Endometrium (tissue), 2 donors: ENCODE data around the gene TNNI3K.

Experiments
- FAIRE-seq: peaks from 2 replicates; lab custom pipeline; 2012; peaks lifted over from hg19 to GRCh38; lab: Jason Lieb, UNC
- donor health status: control.
- donor health status: control.

TNNI3K gene

DNA sequence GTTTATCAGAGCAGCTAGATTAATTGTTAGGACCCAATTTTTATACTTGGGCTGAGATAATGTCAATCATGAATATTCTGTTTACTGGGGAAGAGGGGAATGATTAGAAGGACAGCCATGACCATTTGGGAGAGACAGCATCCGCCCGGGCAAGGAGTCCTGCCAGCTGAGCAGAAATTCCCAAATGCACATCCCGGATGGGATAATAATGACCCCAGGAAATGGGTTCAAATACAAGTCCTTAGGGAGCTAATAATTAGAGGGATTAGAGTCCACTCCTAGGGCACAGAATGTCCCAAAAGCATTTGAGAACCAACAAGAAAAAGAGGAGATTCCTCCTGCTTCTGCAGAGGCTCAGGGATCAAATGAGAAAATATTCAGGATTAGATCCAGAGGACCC, 161.3 kb downstream of the TNNI3K start:
- FAIRE-seq = no peak

DNA sequence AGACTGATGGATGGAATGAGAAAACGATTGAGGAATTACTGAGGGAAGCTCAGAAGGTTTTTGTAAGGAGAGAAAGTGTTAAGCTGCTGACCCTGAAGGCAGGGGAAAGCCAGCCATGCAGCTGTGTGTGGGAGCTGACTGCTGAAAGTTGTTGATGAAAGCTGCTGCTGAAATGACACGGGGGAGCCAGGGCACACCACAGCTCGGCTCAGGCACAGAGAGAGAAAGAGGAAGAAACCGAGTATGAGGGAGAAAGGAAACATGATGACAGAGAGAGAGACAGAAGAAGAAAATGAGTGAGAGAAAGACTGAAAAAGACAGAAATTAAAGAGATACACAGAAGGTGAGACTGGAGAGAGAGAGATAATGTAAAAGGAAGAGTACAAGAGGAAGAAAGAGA, 161.7 kb downstream of the TNNI3K start:
- FAIRE-seq = peak; percentile 48

GRCh38 chr1:74399249-74399648, 164.1 kb downstream of the TNNI3K start:
- no peak for FAIRE-seq

GRCh38 chr1:74402873-74403272, 167.7 kb downstream of the TNNI3K start:
- no peak for FAIRE-seq

- FAIRE-seq = no peak
These were observed 168.4 kb downstream of the TNNI3K start for GRCh38 chr1:74403606-74404005.

GRCh38 chr1:74406759-74407158, 171.6 kb downstream of the TNNI3K start:
- no peak for FAIRE-seq

- FAIRE-seq = no peak
These were observed 172.7 kb downstream of the TNNI3K start for GRCh38 chr1:74407902-74408301.

- no peak for FAIRE-seq
These were observed 177.1 kb downstream of the TNNI3K start for GRCh38 chr1:74412244-74412643.

GRCh38 chr1:74415935-74416334, 180.7 kb downstream of the TNNI3K start:
- no peak for FAIRE-seq

- FAIRE-seq = no peak
These were observed 184.4 kb downstream of the TNNI3K start for GRCh38 chr1:74419611-74420010.

GRCh38 chr1:74420467-74420866, 185.3 kb downstream of the TNNI3K start:
- no peak for FAIRE-seq

DNA sequence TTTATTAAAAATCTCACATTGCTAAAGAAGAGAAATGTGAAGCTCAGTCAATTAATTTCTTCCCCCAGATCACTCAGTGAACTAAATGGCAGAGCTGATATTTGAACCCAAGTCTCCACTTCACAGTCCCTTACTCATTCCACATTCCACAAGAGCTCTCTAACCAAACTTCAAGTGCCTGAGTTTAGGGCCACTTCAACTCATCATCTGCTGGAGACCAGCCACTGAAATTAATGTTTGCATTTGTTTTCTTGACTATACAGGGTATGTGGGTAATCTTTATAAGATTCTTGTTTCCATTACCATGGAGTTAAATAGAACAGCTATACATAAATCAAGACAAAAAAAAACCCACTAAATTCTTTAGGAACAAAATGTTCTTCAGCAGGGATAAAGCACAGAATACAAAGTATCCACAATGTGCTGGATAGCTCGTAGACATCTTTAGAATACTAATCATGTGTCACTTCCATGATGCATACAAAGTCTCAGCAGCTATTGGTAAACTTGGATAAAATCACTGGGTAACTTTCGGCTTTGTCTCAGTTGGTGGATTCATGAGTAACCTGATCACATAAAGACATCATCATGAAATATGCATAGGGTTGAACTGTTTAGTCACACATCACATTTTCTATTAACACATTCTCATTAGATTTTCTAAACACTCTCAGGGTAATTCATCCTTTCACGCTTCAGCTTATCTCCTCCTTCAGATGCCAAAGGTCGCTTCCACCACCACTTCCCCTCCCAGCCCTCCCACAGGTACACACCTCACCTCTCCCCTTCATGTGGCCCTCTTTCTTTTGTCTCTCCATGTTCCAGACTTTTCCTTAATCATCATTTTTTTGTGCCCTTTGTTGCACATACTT, 187.5 kb downstream of the TNNI3K start:
- FAIRE-seq = no peak

DNA sequence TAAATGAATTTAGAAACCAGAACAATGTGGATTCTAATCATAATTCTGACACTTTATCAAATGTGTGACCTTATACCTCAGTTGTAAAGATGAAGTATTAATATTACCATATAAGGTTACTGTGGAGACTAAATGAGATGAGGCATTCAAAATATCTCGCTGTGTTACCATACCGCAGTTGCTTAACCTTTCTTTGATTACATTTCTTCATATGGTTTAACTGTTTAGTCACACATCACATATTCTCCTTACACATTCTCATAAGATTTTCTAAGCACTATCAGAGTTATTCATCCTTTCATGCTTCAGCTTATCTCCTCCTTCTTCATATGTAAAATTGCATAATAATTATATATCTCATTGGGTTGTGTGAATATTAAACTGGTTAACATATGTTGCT, 188.3 kb downstream of the TNNI3K start:
- no peak for FAIRE-seq

GRCh38 chr1:74425676-74426075, 190.5 kb downstream of the TNNI3K start:
- FAIRE-seq = no peak

DNA sequence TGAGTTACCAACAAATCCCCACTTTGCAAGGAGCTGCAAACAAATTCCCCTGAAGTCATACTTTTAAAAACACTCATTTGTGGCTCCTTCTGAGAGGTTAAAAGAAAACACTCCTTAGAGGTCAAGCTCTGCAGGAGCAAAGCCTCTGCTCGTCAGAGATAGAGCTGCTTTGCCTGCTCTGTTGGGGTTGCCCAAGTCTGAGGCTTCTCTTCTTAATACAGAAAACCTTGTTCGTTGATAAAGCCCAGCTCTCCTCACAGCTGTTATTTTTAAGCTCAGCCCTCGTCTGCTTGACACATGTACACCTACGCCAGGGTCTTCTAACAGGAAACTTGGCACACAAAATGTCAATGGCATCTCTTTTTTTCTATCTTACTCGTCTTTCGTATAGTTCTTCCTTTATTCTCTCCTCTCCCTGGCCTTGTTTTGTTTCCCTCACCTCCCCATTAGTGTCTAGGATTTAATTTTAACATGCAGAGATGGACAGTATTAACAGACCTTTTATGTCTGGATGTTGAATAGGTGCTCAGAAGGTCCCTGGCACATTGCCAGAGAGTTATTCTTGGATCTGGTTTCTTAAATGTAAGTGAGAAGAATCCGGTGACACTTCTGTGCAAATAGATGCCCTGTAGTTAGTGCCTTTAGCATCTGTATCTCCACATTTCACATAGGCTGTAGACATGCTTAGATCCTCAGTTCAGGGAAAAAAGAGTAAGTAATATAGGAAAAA, 191.2 kb downstream of the TNNI3K start:
- no peak for FAIRE-seq

- no peak for FAIRE-seq
These were observed 192.5 kb downstream of the TNNI3K start for GRCh38 chr1:74427681-74428080.

GRCh38 chr1:74429580-74429979, 194.4 kb downstream of the TNNI3K start:
- FAIRE-seq = no peak

DNA sequence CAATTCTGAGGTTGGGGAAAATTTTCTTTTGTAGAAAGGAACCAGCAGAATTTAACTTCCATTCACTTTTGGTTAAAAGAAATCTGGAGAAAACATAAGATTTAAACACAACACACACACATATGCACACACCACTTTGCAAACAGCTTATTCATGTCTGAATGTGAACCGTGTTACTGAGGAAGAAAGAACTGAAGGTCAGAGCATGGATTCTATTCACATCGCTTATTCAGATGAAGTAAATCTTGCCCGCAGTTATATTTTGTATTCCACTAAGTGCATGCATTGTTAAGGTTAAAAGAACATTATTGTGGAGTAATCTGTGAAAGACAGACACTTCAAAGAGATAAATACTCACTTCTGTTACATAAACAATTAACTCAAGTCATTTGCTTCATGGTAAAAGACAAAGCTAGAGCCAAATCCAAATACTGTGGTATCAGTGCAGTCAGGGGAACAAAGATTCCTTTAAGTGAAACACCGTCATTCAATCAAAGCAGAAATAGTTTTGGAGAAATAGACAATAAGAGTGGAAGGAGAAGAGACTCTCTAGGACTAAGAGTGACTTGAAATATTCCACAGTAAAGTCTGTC, 195.3 kb downstream of the TNNI3K start:
- no peak for FAIRE-seq

- no peak for FAIRE-seq
These were observed 196.3 kb downstream of the TNNI3K start for GRCh38 chr1:74431531-74431930.

- FAIRE-seq = no peak
These were observed 197.1 kb downstream of the TNNI3K start for GRCh38 chr1:74432325-74432724.

DNA sequence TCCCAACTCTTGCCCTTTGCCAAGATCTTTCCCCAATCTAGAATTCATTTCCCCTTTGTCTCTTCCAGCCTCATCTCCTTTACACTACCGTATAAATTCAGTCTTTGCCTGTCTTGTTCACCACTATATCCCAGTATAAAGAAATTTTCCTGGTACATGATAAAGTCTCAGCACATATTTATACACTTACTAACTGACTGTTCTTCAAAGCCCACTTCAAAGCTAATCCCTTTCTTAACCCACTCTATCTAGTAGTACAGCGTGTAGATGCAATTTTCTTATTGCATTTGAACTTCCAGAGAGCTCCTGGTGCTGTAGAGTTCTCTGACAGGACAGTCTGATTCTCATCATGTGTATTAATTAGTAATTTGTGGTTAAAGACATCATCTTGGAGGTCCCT, 199.1 kb downstream of the TNNI3K start:
- FAIRE-seq = no peak

DNA sequence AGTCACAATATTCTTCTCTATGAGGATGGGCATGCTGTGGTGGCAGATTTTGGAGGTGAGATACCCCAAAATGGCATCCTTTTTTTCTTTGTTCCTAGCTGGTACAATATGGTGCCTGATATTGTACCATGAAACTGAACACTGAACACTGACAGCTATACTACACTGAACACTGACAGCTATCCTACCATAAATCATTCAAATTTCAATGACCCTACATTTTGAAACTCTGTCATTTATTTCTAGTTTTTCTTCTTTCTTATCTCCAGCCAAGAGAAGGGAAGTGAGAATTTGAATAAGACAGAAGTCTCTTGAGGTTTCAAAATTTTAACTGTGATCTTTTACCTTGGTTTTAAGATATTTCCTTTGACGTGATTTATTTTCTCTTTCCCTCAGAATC, 200.9 kb downstream of the TNNI3K start:
- no peak for FAIRE-seq

GRCh38 chr1:74437035-74437434, 201.8 kb downstream of the TNNI3K start:
- no peak for FAIRE-seq
